Measurements from ENCODE around the gene GSTT2B.
"Not testable (repeated sequence)": the region's sequence is repeated elsewhere in the genome, so short reads cannot be mapped to it uniquely, and the experiment has no call there.

GRCh38 chr22:23940166-23940565 is 20.8 kb downstream of the GSTT2B start:
- not testable (repeated sequence) for TF ChIP-seq CTCF, POLR2A (IDR thresholded peaks at IDR 0.05)
